Left hindlimb (tissue), 1 donor: ENCODE results near the gene ARID1B.
A peak's percentile ranks its signal among the peaks of the same experiment; 100 is the strongest.
"Not testable (repeated sequence)": the region's sequence is repeated elsewhere in the genome, so short reads cannot be mapped to it uniquely, and the experiment has no call there.

ENCODE experiments used
- DNase-seq: peaks from one replicate; pipeline ENCODE4 v3.0.0-alpha.2; 2018

The ARID1B gene

DNA sequence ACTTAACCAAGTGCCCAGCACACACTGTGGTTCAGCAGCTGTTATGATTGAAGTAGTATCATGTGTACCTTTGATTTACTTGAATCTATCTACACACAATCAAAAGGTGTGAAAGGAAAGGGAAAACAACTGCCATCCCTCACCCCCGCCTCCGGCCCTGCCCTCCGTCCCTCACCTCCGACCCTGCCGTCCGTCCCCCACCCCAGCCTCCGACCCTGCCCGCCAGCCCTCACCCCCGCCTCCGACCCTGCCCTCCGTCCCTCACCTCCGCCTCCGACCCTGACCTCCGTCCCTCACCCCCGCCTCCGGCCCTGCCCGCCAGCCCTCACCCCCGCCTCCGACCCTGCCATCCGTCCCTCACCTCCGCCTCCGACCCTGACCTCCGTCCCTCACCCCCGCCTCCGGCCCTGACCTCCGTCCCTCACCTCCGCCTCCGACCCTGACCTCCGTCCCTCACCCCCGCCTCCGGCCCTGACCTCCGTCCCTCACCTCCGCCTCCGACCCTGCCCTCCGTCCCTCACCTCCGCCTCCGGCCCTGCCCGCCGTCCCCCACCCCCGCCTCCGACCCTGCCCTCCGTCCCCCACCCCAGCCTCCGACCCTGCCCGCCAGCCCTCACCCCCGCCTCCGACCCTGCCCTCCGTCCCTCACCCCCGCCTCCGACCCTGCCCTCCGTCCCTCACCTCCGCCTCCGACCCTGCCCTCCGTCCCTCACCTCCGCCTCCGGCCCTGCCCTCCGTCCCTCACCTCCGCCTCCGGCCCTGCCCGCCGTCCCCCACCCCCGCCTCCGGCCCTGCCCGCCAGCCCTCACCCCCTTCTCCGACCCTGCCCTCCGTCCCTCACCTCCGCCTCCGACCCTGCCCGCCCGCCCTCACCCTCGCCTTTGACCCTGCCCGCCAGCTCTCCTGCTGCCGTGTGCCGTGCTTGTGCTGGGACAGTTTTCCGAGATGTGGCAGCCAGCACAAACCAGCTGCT is 370.2 kb downstream of the ARID1B start:
- not testable (repeated sequence) for DNase-seq

DNA sequence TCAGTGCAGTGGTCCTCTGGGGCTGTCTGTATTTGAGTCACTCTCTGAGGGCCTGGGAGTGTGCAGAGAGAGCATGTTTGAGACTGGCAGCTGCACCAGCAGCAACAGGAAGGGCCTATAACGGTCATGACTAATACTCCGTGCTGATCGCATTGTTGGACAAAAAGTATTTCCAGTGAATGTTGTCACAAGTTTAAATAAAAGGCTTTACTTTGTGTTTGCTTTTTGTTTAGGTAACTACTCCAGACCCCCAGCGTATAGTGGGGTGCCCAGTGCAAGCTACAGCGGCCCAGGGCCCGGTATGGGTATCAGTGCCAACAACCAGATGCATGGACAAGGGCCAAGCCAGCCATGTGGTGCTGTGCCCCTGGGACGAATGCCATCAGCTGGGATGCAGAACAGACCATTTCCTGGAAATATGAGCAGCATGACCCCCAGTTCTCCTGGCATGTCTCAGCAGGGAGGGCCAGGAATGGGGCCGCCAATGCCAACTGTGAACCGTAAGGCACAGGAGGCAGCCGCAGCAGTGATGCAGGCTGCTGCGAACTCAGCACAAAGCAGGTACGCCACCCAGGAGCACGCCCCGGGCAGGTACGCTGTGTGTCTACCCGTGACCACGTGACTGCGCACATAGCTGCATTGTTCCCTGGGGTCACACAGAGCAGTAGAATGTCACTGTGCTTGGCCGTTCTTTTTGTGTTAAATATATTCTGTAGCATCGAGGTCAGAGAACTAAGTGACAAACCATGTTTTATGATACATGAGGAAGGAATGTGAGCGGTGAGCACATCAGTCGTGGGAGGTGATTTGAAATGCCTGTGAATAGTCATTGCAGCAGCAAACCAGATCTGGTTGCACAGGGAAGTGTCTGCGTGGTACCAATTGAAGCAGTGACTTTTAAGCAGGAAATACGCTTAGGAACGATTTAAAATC is 371.5 kb downstream of the ARID1B start:
- peak; percentile 79 for DNase-seq

DNA sequence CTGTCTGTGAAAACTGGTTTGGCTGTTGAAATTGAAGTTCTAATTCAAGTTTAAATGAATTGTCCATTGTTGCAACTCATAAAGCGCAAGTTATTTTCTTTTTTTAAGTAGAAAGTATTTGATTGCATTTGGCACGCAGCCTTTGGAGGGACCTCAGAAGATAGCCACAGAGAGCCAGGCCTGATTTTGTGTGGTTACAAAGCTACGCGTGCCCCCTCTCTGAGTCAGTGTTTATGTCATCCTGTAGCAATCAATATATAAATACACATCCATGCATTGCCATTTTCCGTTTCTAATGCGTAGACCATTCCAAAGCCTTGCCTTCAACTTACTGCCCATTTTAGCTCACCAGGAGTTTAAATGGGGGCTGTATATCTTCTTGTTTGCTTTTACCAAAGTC is 372.9 kb downstream of the ARID1B start:
- no peak for DNase-seq

DNA sequence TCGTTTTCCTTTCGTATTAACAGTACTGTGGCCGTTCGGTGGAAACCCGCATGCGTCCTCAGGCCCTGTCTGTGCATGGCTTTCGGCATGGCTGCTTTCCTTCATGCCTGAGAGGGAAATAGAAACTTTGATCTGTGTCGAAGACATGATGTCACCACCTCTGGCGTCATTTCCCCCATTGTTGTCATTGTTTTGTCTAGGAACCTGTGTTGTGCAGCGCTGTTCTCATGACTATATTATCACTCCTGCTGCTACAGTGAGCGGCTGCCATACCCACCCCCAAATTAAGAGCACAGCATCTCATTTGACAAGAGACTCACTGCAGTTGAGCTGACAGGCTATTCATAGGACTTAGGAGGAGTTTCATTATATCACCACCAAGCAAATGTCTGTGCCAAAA is 373.9 kb downstream of the ARID1B start:
- no peak for DNase-seq

DNA sequence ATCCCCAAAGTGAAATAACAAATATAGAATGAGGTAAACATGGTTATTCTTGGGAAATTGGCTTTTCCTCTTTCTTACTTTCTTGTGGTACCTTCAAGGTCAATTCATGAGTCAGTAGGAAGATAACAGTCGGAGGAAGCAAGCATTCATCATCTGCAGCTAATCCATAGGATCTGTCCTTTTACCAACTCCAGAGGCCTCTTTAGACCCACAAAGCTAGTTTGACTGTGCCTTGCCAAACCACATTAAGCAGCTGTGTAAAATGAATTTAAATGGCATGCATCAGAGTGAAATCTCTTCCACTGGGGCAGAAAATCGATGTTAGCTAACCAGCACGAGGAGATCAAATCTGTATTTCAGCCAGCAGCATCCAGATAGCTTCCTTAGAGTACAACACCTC is 374.8 kb downstream of the ARID1B start:
- no peak for DNase-seq

DNA sequence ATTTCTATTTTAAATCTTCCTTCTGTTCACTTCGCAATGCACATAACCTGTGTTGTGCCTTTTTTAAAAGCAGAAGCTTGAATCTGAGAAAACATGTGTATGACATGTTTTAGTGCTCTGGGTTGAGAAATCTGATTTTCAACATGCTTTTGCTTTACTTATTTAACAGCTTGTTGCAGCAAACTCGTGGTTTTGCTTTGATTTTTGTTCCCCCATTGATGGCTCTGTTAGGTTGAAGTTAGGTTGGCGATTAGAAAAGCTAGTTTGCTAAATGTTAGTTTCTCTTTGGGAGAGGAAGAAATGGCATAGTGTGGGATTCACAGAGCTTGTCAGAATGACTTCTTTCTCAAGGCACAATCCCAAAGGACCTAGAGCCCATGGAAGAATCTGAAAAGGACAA is 375.4 kb downstream of the ARID1B start:
- DNase-seq = no peak

DNA sequence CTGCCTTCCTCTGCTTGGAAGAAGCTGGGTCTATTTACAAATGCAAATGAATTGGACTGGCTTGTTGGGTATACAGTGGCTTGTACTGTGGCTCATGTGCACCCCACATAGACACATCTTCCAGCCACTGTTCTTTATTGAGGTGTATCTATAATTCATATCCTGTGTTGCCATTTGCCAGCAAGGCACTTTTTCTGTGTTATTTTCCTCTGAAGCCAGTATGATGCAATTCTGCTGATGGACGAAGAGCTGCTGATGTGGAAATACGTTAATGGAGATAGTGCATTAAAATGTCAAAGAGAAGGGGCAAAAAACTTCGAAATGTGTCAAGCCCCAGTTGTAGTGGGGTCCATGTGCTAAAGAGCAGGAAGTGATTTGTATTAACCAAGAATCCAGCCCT is 378.6 kb downstream of the ARID1B start:
- DNase-seq = no peak

DNA sequence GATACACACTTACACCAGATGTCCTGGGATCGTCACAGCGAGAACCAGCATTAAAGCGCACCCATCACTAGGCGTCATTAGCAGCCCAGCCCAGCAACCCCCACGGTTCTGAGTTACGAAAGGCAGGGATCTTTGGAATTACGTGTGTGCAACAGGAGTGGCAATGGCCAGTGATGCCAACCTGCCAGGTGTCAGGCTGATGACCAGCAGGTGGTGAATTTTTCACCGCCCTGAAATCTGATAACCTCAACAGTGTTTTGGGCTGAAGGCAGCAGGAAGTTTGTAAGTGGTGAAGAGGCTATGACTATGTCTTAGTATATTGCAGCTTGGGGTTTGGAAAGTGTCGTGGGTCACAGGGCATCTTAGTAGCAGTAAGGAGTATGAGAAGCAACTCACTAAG is 380.1 kb downstream of the ARID1B start:
- DNase-seq = no peak

DNA sequence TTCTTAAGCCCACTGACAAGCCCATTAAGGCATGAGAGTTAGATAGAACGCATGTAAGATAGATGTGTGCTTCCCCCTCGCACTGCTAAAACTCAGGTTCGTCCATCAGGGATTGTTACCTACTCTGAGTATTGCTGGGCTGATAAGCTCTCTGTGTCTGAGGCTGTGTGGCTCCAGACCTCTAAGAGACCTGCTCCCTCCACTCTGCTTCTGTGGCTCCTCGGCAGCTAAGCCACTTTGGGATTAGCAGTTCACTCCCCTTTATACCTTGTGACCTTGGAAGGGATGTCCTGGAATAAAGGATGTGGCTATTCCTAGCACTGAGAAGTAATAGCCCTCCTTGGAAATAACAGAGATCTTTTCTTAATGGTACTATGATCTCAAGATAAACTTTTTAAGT is 381.3 kb downstream of the ARID1B start:
- DNase-seq = no peak

DNA sequence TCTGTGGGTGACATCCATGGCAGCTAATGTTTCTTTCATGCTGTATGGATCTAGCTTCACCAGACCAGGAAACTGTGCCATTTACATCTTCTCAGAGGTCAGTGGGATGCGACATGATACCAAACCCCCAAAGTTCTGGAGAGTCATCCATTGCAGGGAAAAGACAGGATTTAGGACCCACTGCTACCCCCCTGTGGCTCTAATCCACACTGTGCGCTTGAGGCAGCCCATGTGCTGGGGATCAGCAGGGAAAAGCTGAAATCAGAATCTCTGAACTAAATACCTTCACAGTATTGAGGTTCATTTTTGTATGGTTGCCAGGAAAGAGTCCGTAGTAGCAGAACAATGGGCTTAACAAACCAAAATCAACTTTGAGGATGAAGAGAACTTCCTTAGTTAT is 381.7 kb downstream of the ARID1B start:
- DNase-seq = no peak

DNA sequence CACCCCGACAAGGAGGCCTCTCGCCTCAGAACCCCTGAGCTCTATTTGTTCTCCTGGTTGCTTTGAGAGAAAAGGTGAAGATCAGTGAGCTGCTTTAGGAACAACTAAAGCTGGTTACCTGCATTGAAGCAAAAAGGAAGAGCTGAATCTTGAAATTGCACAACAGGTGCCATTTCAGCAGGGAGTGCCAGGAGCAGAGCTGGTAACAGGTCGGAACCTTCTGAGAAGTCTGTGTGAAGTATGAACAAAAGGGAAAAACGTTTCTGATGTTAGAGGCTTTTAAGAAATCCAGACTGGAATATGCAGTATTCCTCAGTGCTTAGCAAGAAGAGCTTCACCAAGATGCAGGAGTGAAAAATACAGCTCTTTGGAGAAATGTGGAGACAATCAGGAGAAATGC is 382.2 kb downstream of the ARID1B start:
- DNase-seq = no peak

DNA sequence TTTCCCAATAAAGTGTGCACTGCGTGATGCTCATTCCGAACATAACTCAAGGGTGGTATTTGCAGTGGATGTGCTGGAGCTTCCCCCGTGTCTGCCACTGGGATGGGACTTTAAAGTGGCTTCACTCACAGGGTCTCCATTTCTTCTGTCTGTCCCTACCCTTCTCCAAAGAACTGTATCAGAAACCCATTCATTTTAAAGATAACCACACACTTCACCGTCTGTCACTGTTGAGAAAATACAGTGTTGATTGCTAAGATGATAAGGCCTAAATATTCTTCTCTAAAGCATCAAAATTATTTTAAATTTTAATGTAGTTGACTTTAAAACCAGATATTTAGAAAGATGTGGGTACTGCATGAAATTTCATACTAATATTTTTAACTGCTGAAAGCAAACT is 384.7 kb downstream of the ARID1B start:
- no peak for DNase-seq

DNA sequence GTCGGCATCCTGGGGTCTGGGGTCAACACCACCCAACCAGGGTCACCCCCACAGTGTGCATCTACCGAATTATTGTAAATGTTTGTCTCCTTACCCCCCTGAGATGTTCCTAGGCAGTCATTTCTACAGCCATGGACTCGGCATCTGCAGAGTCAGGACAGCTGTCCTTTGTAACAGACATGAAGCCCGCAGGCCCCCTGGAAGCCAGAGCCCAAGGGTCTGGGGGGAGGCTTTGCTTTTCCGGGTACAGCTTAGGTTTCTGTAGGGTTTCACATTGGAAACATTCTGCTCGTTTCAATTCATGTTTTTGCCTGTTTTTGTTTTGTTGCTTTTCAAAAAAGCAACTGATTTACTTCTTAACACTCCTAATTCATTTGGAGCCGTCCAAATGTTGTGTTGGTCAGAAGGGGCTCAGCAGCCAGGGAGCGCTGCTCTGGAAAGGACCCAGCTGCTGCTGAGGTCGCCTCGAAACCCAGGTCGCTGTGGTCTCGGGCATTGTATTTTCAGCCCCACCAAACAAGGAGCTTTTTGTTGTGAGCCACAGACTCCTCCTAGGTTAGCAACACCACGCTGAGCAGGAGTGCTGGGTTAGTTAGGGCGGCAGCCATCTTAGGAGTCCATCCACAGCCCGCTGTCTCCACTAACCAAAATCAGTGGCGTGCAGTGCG is 385.7 kb downstream of the ARID1B start:
- no peak for DNase-seq

DNA sequence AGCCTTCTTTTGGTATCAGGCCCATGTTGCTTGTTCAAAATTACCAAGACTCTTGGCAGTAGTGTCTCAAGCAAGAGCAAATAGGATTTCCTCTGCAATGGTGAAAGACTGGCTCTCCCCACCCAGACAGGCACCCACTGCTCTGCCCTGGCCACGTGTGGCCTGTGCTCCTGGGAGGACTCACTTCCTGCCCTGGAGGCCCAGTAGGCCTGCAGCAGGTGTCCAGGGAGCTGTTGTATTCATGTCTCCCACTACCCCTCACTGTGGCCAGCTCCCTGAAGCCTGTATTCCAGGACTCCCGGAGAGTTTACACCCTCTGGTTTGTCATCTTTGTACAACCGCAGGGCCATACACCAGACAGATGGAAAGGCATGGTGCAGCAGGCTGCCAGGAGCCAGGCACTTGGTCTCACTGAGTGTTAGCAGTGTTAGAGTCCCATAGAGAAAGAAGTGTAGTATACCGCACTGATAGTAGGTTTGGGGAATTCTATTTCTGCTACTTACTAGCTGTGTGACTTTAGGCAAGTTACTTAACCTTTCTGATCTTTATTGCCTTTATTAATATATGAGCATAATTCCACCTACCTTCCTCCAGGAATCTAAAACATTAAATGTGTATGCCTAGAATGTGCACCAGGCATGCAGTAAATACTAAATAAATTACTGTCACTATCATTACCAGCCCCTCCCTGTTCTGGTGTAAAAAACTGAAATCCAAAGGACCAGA is 386.4 kb downstream of the ARID1B start:
- DNase-seq = no peak

DNA sequence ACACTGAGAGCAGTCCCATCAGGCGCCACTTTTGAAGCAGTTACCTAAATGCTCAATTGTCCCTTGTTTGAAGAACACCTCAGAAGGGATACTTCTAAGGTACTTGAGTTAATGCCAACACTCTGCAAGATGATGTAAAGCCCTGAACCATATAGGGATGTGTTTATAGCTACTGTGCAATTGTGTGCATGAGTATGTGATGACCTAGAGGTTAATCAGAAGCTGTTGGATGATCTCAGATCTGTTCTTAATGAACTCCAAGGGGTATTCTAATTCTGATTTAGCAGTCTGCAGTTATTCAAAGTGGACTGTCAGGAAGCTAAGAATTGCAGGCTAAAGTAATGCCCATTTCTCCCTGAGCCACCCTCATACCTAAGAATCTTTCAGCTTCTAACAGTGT is 387.8 kb downstream of the ARID1B start:
- DNase-seq = no peak

DNA sequence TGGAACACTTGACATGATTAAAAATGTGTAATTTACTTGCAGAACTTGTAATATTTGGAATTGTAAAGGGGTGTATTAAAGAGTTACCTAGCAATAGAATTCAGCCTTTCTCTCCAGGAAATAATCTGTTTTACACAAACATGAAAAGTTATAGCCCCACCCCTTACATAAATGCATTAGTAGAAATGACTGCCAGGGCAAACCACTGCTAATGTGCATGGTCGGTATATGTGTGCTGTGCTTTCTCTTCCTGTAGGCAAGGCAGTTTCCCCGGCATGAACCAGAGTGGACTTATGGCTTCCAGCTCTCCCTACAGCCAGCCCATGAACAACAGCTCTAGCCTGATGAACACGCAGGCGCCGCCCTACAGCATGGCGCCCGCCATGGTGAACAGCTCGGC is 389.6 kb downstream of the ARID1B start:
- DNase-seq = no peak

DNA sequence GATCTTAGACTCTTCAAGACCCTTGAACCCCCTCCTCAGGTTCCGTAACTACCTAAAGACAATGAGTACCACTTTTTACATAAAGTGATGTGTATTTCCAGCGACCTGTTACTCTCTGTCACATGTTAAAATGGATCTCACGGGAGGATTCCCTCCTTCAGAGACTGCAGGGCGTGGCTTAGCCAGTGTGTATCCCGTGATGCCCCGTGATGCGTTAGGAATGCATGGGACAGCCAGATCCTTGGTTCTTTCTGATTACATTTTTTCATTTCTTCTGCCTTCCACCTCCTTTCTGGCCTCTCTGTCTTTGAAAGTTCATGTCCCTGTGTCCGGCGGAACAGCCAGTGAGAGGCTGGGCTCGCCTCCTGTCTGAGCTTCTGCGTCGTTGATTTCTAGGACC is 390.7 kb downstream of the ARID1B start:
- no peak for DNase-seq

DNA sequence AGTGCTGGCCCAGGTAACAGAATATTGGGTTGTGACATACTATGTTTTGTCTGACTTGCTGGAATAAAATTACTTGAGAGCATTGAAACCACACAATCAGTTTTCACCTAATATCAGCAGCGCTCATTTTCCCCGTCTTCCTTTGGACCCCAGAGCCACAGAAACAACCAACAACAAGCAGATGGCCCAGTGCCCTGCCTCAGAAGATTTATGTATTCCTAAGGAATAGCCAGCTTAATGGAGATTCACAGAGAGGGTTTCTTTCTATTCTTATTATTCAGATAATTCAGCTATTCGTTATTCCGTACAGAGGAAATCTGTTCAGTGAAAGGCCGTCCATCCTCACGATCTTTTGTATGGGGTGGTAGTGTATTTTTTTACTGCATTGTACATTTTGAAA is 391.3 kb downstream of the ARID1B start:
- no peak for DNase-seq

DNA sequence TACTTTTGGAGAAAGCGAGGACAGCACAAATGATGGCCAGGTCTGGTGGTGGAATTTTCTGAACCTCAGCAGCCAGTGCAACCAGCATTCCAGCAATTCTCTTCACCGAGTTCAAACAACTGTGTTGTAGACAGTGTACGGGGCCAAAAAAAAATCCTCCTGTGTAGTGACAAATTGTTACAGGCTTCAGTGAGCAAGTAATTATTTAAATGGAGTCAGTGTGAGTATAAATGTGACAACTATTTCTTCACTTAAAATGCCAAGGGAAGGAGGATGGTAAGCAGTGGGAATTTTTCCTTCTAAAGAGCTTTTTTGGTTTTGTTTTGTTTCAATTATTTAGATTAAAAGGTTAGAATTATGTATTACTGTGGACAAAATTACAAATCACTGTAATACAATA is 392.0 kb downstream of the ARID1B start:
- DNase-seq = no peak

DNA sequence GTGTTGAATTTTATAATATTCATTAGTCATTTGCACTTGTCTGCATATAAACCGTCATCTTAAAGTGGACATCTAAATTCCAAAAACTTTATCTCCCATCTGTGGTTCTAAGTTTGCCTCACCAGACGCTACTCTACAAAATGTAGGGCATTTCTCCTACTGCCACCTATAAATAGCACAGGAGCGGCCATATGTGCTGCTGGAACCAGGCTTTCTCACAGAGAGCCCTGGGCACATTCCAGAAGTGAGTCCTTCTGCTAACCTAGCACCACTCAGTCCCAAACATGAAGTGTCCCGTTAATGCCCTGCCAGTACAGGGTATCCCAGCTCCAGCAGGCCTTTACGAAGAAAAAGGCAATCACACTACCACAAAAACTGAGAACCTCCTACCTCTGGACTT is 392.5 kb downstream of the ARID1B start:
- DNase-seq = no peak

DNA sequence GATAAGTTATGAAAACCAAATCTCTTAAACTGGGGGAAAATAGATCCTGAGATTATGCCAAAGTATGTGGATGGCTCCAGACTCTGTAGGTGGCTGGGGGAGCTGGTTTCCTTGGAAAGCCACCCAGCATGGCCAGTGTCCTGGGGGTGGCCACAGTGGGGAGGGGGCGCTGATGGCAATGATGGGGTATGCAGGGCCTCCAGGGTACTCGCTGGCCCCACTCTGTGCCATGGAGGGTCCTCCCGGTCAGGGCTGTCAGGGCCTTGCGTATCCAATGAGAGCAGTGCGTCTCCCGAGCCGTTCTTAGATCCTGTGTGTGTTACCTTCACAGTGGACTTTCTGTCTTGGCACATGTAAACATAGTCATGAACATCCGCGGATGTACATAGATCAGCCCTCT is 393.4 kb downstream of the ARID1B start:
- DNase-seq = no peak

DNA sequence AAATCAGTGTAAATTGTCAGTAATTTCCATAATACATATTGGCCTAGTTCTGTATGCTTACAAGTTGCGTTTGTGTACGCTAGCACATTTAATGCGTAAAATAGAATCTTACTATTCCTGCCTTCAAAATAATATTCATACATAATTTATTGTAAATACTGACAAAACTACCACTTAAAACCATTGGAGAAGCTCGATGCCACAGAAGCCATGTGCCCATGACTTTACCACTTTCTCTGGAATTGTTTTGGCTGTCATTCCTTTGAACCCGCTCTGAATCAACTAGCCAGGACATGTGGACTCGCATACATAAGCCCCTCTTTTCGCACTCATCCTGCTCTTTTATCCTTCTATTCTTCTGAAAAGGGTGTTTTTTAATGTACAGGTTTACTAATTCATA is 394.6 kb downstream of the ARID1B start:
- no peak for DNase-seq
